ENCODE measurements around the gene CALR. TPM values are rescaled to one million over a fixed set of nuclear protein-coding genes. Genes with fewer than 3 reads are reported as not detected.

Gene CALR
- total RNA-seq, 1 experiment from 2014 or later: 1,700 TPM

GRCh38 chr19:12987190-12987589 is 48.8 kb downstream of the CALR start:
- no peaks in the 10 kb centered on the region for H3K36me3 ChIP-seq
- no peak for DNase-seq (ENCODE audit: low read depth in 1 of 2, low spot score in 2 of 2)
- no peak overlapping the region for H3K4me3 ChIP-seq
- no peaks in the 10 kb centered on the region for H3K27me3 ChIP-seq (replicated peaks)
- H3K27ac ChIP-seq: no peak overlapping the region
- H3K9me3 ChIP-seq (replicated peaks): no peaks in the 10 kb centered on the region
- H3K4me1 ChIP-seq (replicated peaks): peaks cover 9% of the 10 kb centered on the region; the same call in 1 of the 2 replicates

DNA sequence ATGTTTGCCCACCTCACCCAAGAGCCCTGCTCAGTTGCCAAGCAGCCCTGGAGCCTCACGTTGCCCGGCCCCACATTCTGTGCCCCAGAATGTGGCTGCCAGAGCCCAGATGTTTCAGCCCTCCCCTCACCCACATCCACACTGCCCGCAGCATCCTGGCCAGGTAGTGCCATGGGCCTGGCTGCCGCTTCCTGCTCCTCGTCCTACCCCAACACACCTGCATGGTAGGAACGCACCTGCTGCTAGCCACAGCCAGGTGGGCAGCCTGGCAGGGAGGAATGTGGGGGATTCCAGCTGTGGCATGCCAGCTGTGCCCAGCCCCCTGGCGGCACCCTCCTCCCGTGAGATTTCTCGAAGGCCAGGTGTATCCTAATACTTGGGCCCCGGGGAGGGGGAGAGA is 49.4 kb downstream of the CALR start:
- DNase-seq (ENCODE audit: low read depth in 1 of 2, low spot score in 2 of 2): no peak
- H3K4me1 ChIP-seq (replicated peaks): peaks cover 9% of the 10 kb centered on the region; the same call in 1 of the 2 replicates
- H3K4me3 ChIP-seq: no peak overlapping the region
- no peak overlapping the region for H3K27ac ChIP-seq
- H3K36me3 ChIP-seq: no peaks in the 10 kb centered on the region
- H3K9me3 ChIP-seq (replicated peaks): no peaks in the 10 kb centered on the region
- no peaks in the 10 kb centered on the region for H3K27me3 ChIP-seq (replicated peaks)

- Histone ChIP-seq H3K9me3 (replicated peaks) (no peaks in the 10 kb centered on the region), H3K36me3 (no peaks in the 10 kb centered on the region), H3K4me3 (no peak overlapping the region), H3K27me3 (replicated peaks) (no peaks in the 10 kb centered on the region), H3K4me1 (replicated peaks) (peaks cover 5% of the 10 kb centered on the region), H3K27ac (no peak overlapping the region)
- no peak for DNase-seq (ENCODE audit: low read depth in 1 of 2, low spot score in 2 of 2)
These were observed 52.0 kb downstream of the CALR start for GRCh38 chr19:12990431-12990830.

GRCh38 chr19:12990853-12991252 is 52.4 kb downstream of the CALR start:
- H3K9me3 ChIP-seq (replicated peaks): no peaks in the 10 kb centered on the region
- no peak overlapping the region for H3K27ac ChIP-seq
- no peaks in the 10 kb centered on the region for H3K36me3 ChIP-seq
- DNase-seq (ENCODE audit: low read depth in 1 of 2, low spot score in 2 of 2): no peak
- H3K4me3 ChIP-seq: no peak overlapping the region
- H3K27me3 ChIP-seq (replicated peaks): no peaks in the 10 kb centered on the region
- peaks cover 5% of the 10 kb centered on the region for H3K4me1 ChIP-seq (replicated peaks)

- DNase-seq (ENCODE audit: low read depth in 1 of 2, low spot score in 2 of 2): no peak
- Histone ChIP-seq H3K36me3 (0 out of 2 replicates have a peak, but pooled peaks cover 2% of the 10 kb centered on the region), H3K4me1 (replicated peaks) (peaks cover 9% of the 10 kb centered on the region), H3K9me3 (replicated peaks) (no peaks in the 10 kb centered on the region; the same call in 1 of the 2 replicates), H3K4me3 (no peak overlapping the region), H3K27ac (no peak overlapping the region), H3K27me3 (replicated peaks) (no peaks in the 10 kb centered on the region)
These were observed 52.9 kb downstream of the CALR start for GRCh38 chr19:12991296-12991695.

- no peak for DNase-seq (ENCODE audit: low read depth in 1 of 2, low spot score in 2 of 2)
- Histone ChIP-seq H3K4me3 (no peak overlapping the region), H3K27me3 (replicated peaks) (no peaks in the 10 kb centered on the region), H3K27ac (no peak overlapping the region), H3K9me3 (replicated peaks) (no peaks in the 10 kb centered on the region; the same call in 1 of the 2 replicates), H3K36me3 (0 out of 2 replicates have a peak, but pooled peaks cover 2% of the 10 kb centered on the region), H3K4me1 (replicated peaks) (peaks cover 20% of the 10 kb centered on the region)
These were observed 54.3 kb downstream of the CALR start for GRCh38 chr19:12992729-12993128.

DNA sequence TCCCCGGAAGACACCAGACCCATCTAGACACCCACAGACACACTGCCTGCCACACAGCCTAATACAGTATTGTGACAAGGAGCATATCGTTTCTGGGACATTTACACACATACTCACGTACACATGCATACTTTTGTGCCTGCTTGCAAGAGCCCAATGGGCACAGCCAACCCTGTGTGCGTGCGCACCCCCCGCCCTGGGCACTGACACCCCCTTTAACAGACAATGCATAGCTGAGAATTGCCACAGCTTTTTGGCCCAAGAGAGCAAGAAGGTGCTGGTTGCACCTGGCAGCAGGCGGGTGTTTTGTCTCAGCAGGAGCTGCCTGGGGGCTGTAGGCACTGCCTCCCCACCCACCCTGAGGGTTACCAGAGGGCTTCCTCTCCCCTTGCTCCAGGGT is 55.2 kb downstream of the CALR start:
- H3K4me3 ChIP-seq: no peak overlapping the region
- H3K27me3 ChIP-seq (replicated peaks): no peaks in the 10 kb centered on the region
- no peak overlapping the region for H3K27ac ChIP-seq
- H3K4me1 ChIP-seq (replicated peaks): peaks cover 20% of the 10 kb centered on the region
- H3K36me3 ChIP-seq: peaks cover 4% of the 10 kb centered on the region
- no peaks in the 10 kb centered on the region; the same call in 1 of the 2 replicates for H3K9me3 ChIP-seq (replicated peaks)
- DNase-seq (ENCODE audit: low read depth in 1 of 2, low spot score in 2 of 2): no peak

Other genes starting within 250 kb of the CALR start
- gene FBXW9, start 242.0 kb upstream of the CALR start, total RNA-seq (2014; rRNA removed; shearing (Covaris generic)): 9.0 and 13.2 TPM in 2 replicates
- 24.0 and 25.8 TPM in 2 replicates for gene TNPO2, start 214.7 kb upstream of the CALR start, total RNA-seq (2014; rRNA removed; shearing (Covaris generic))
- gene TRIR, start 203.9 kb upstream of the CALR start, total RNA-seq (2014; rRNA removed; shearing (Covaris generic)): 274 and 417 TPM in 2 replicates
- 88.5 and 127 TPM in 2 replicates for gene GET3, start 201.1 kb upstream of the CALR start, total RNA-seq (2014; rRNA removed; shearing (Covaris generic))
- 0.13 TPM in 1 of 2 replicates, not detected in the other for gene BEST2, start 186.8 kb upstream of the CALR start, total RNA-seq (2014; rRNA removed; shearing (Covaris generic))
- gene HOOK2, start 163.1 kb upstream of the CALR start, total RNA-seq (2014; rRNA removed; shearing (Covaris generic)): 12.4 and 27.5 TPM in 2 replicates
- 112 and 115 TPM in 2 replicates for gene JUNB, start 147.1 kb upstream of the CALR start, total RNA-seq (2014; rRNA removed; shearing (Covaris generic))
- gene PRDX2, start 136.8 kb upstream of the CALR start, total RNA-seq (2014; rRNA removed; shearing (Covaris generic)): 4.6 and 8.7 TPM in 2 replicates
- gene THSD8, start 136.5 kb upstream of the CALR start, total RNA-seq (2014; rRNA removed; shearing (Covaris generic)): not detected in 2 replicates
- 68.8 and 78.9 TPM in 2 replicates for gene RNASEH2A, start 132.0 kb upstream of the CALR start, total RNA-seq (2014; rRNA removed; shearing (Covaris generic))
- not detected in 2 replicates for gene RTBDN, start 104.0 kb upstream of the CALR start, total RNA-seq (2014; rRNA removed; shearing (Covaris generic))
- not detected in 2 replicates for gene MAST1, start 100.1 kb upstream of the CALR start, total RNA-seq (2014; rRNA removed; shearing (Covaris generic))
- gene DNASE2, start 57.2 kb upstream of the CALR start, total RNA-seq (2014; rRNA removed; shearing (Covaris generic)): 21.8 and 25.5 TPM in 2 replicates
- gene KLF1, start 51.4 kb upstream of the CALR start, total RNA-seq (2014; rRNA removed; shearing (Covaris generic)): not detected in 2 replicates
- 25.9 and 43.7 TPM in 2 replicates for gene GCDH, start 47.4 kb upstream of the CALR start, total RNA-seq (2014; rRNA removed; shearing (Covaris generic))
- gene SYCE2, start 19.3 kb upstream of the CALR start, total RNA-seq (2014; rRNA removed; shearing (Covaris generic)): 0.24 TPM in 1 of 2 replicates, not detected in the other
- gene FARSA, start 4.9 kb upstream of the CALR start, total RNA-seq (2014; rRNA removed; shearing (Covaris generic)): 48.3 and 101 TPM in 2 replicates
- 145 and 164 TPM in 2 replicates for gene RAD23A, start 7.3 kb downstream of the CALR start, total RNA-seq (2014; rRNA removed; shearing (Covaris generic))
- gene GADD45GIP1, start 18.6 kb downstream of the CALR start, total RNA-seq (2014; rRNA removed; shearing (Covaris generic)): 75.7 and 84.3 TPM in 2 replicates
- 0.41 TPM in 1 of 2 replicates, not detected in the other for gene DAND5, start 31.0 kb downstream of the CALR start, total RNA-seq (2014; rRNA removed; shearing (Covaris generic))
- 9.4 and 10.9 TPM in 2 replicates for gene NFIX, start 56.9 kb downstream of the CALR start, total RNA-seq (2014; rRNA removed; shearing (Covaris generic))
- not detected in 2 replicates for gene LYL1, start 164.2 kb downstream of the CALR start, total RNA-seq (2014; rRNA removed; shearing (Covaris generic))
- gene TRMT1, start 178.1 kb downstream of the CALR start, total RNA-seq (2014; rRNA removed; shearing (Covaris generic)): 29.6 and 49.9 TPM in 2 replicates
- gene NACC1, start 179.7 kb downstream of the CALR start, total RNA-seq (2014; rRNA removed; shearing (Covaris generic)): 48.9 and 75.9 TPM in 2 replicates
- 106 and 125 TPM in 2 replicates for gene STX10, start 211.8 kb downstream of the CALR start, total RNA-seq (2014; rRNA removed; shearing (Covaris generic))
- gene IER2, start 211.8 kb downstream of the CALR start, total RNA-seq (2014; rRNA removed; shearing (Covaris generic)): 12.3 and 25.5 TPM in 2 replicates

All from SJSA1 (cell line).